HEK293T (cell line): ENCODE results near the gene NDUFAF8.

Source experiments
- CTCF ChIA-PET: fragments of 350-600 bp; formaldehyde crosslinking; extraction: SDS; loops from one replicate; lab custom pipeline; 2021; ENCODE audit warnings: antibody characterized with exemption, inconsistent platforms; lab: Yijun Ruan, JAX
- POLR2A ChIA-PET: fragments of 350-600 bp; formaldehyde crosslinking; extraction: SDS; loops from one replicate; lab custom pipeline; 2020; ENCODE audit warnings: antibody characterized with exemption, inconsistent platforms; lab: Yijun Ruan, JAX
- DNase-seq: peaks from one replicate; pipeline ENCODE4 v3.0.0; 2012; ENCODE audit warnings: mixed read lengths; ENCODE audit errors: extremely low spot score
- ARNT ChIP-seq: fragments of 450-650 bp; IDR thresholded peaks from 2 replicates; pipeline ENCODE4 v1.6.1; 2017; ENCODE audit warnings: mild to moderate bottlenecking
- BHLHE40 ChIP-seq: fragments of 450-650 bp; IDR thresholded peaks from 2 replicates; pipeline ENCODE4 v1.6.1; 2016; ENCODE audit warnings: mild to moderate bottlenecking, moderate library complexity, borderline replicate concordance
- CTBP1 ChIP-seq: fragments of 450-650 bp; IDR thresholded peaks from 2 replicates; pipeline ENCODE4 v1.6.1; 2016; ENCODE audit warnings: borderline replicate concordance
- ELF4 ChIP-seq: fragments of 450-650 bp; IDR thresholded peaks from 2 replicates; pipeline ENCODE4 v1.6.1; 2017; ENCODE audit warnings: antibody characterized with exemption
- FOXA1 ChIP-seq: fragments of 450-650 bp; IDR thresholded peaks from 2 replicates; pipeline ENCODE4 v1.6.1; 2016; ENCODE audit warnings: mild to moderate bottlenecking
- FOXK2 ChIP-seq: fragments of 450-650 bp; IDR thresholded peaks from 2 replicates; pipeline ENCODE4 v1.6.1; 2016; ENCODE audit warnings: mild to moderate bottlenecking
- FOXM1 ChIP-seq: fragments of 450-650 bp; IDR thresholded peaks from 2 replicates; pipeline ENCODE4 v1.6.1; 2017; ENCODE audit warnings: mild to moderate bottlenecking, borderline replicate concordance
- HDGF ChIP-seq: fragments of 450-650 bp; IDR thresholded peaks from 2 replicates; pipeline ENCODE4 v1.6.1; 2017; ENCODE audit warnings: antibody characterized with exemption, borderline replicate concordance
- L3MBTL2 ChIP-seq: fragments of 450-650 bp; conservative IDR thresholded peaks from 2 replicates; pipeline ENCODE4 v1.6.1; 2016; ENCODE audit warnings: mild to moderate bottlenecking
- LEF1 ChIP-seq: fragments of 450-650 bp; IDR thresholded peaks from 2 replicates; pipeline ENCODE4 v1.6.1; 2017; ENCODE audit warnings: mild to moderate bottlenecking, borderline replicate concordance
- NFRKB ChIP-seq: fragments of 450-650 bp; IDR thresholded peaks from 2 replicates; pipeline ENCODE4 v1.6.1; 2016; ENCODE audit warnings: mild to moderate bottlenecking, moderate library complexity
- PKNOX1 ChIP-seq: fragments of 450-650 bp; IDR thresholded peaks from 2 replicates; pipeline ENCODE4 v1.6.1; 2016
- SP1 ChIP-seq: fragments of 450-650 bp; IDR thresholded peaks from 2 replicates; pipeline ENCODE4 v1.6.1; 2017
- SUZ12 ChIP-seq: fragments of 450-650 bp; IDR thresholded peaks from 2 replicates; pipeline ENCODE4 v1.6.1; 2016; ENCODE audit warnings: mild to moderate bottlenecking
- TARDBP ChIP-seq: fragments of 450-650 bp; IDR thresholded peaks from 2 replicates; pipeline ENCODE4 v1.6.1; 2016
- ZNF384 ChIP-seq: fragments of 450-650 bp; IDR thresholded peaks from 2 replicates; pipeline ENCODE4 v1.6.1; 2016

The NDUFAF8 gene

GRCh38 chr17:81277421-81277820 is 38.3 kb downstream of the NDUFAF8 start:
- CTCF ChIA-PET, result no interaction called here

GRCh38 chr17:81277946-81278693 is 39.0 kb downstream of the NDUFAF8 start:
- no peak for TF ChIP-seq SUZ12
- no peak for TF ChIP-seq FOXM1
- TF ChIP-seq ELF4, result no peak
- TF ChIP-seq HDGF, result no peak
- no peak for TF ChIP-seq SP1
- no peak for TF ChIP-seq FOXK2
- TF ChIP-seq NFRKB, result no peak
- TF ChIP-seq LEF1, result no peak
- no peak for TF ChIP-seq FOXA1
- TF ChIP-seq PKNOX1, result no peak
- no peak for TF ChIP-seq CTBP1
- no peak for TF ChIP-seq ARNT
- TF ChIP-seq L3MBTL2, result no peak
- no peak for TF ChIP-seq BHLHE40
- TF ChIP-seq ZNF384, result no peak
- no peak for TF ChIP-seq TARDBP
- no peak for DNase-seq
- CTCF ChIA-PET, result interaction anchor here (0.5 to 1.0 kb wide), 2 partner anchors 14 to 1244 kb away, joined by 3 to 4 read pairs; no protein-coding TSS in a partner anchor
- POLR2A ChIA-PET, result no interaction called here

More at GRCh38 chr17:81277421-81277820, 38.3 kb downstream of the NDUFAF8 start:
- DNase-seq, result no peak
- POLR2A ChIA-PET, result no interaction called here
- TF ChIP-seq LEF1 (no peak), SUZ12 (no peak), ELF4 (no peak), BHLHE40 (no peak), ZNF384 (no peak), HDGF (no peak), SP1 (no peak), CTBP1 (no peak), FOXA1 (no peak), FOXK2 (no peak), PKNOX1 (no peak), ARNT (no peak), FOXM1 (no peak), NFRKB (no peak), TARDBP (no peak)

GRCh38 chr17:81278831-81279230 is 39.7 kb downstream of the NDUFAF8 start:
- TF ChIP-seq FOXK2 (no peak), ELF4 (no peak), LEF1 (no peak), BHLHE40 (no peak), L3MBTL2 (no peak), NFRKB (no peak), ZNF384 (no peak), ARNT (no peak), TARDBP (no peak), FOXM1 (no peak), HDGF (no peak), PKNOX1 (no peak), CTBP1 (no peak), SP1 (no peak), FOXA1 (no peak)
- CTCF ChIA-PET, result interaction anchor here (1.0 kb wide), 1 partner anchor 13 kb away, joined by 3 read pairs; no protein-coding TSS in a partner anchor
- POLR2A ChIA-PET, result no interaction called here
- no peak for DNase-seq

- DNase-seq, result no peak
- ChIA-PET CTCF (interaction anchor here (1.1 kb wide), 1 partner anchor 12 kb away, joined by 5 read pairs; no protein-coding TSS in a partner anchor), POLR2A (interaction anchor here (0.7 kb wide), 1 partner anchor 16 kb away, joined by 3 read pairs; the partner anchor contains the start of gene SLC38A10)
- TF ChIP-seq BHLHE40 (no peak), ZNF384 (no peak), FOXM1 (no peak), PKNOX1 (no peak), TARDBP (no peak), L3MBTL2 (no peak), SP1 (no peak), HDGF (no peak)
Measured at GRCh38 chr17:81279278-81280275, 40.5 kb downstream of the NDUFAF8 start.

- POLR2A ChIA-PET, result interaction anchor here (0.7 kb wide), 1 partner anchor 15 kb away, joined by 3 read pairs; the partner anchor contains the start of gene SLC38A10
- TF ChIP-seq SUZ12, result no peak
- CTCF ChIA-PET, result interaction anchor here (1.1 kb wide), 1 partner anchor 11 kb away, joined by 5 read pairs; no protein-coding TSS in a partner anchor
Measured at GRCh38 chr17:81280571-81280970, 41.5 kb downstream of the NDUFAF8 start.

More at GRCh38 chr17:81280571-81280970, 41.5 kb downstream of the NDUFAF8 start:
- no peak for DNase-seq
